Psoas muscle (tissue), 8 donors: ENCODE data around the gene RPUSD1. TPM values are rescaled to one million over a fixed set of nuclear protein-coding genes. Genes with fewer than 3 reads are reported as not detected.

Experiments
- ATAC-seq, 4 donors: fragments of 200-7000 bp; cut with Tn5 transposase; one replicate each; pipeline ENCODE4 v1.9.1; 2020; ENCODE audit warnings: moderate library complexity in 3 of 4, mild to moderate bottlenecking in 2 of 4
- DNase-seq, 2 donors: peaks; one replicate each; pipeline ENCODE4 v3.0.0-alpha.2; 2020
- H3K27ac ChIP-seq: fragments of 200-600 bp; one replicate; pipeline ENCODE4 v1.8.0; 2022
- H3K27me3 ChIP-seq, 3 donors: fragments of 200-600 bp in 1 of 3; one replicate each; pipeline versions ENCODE4 v1.6.1 to v1.8.0; 2013 to 2022; ENCODE audit warnings: low read length in 2 of 3, mild to moderate bottlenecking in 2 of 3, moderate library complexity in 1 of 3; ENCODE audit not compliant: insufficient read depth in 3 of 3
- H3K36me3 ChIP-seq, 2 donors: fragments of 200-600 bp in 1 of 2; one replicate each; pipeline versions ENCODE4 v1.6.1 to v1.8.0; 2013 to 2022; ENCODE audit warnings: low read depth in 1 of 2, mild to moderate bottlenecking in 1 of 2, moderate library complexity in 1 of 2; ENCODE audit not compliant: insufficient read depth in 1 of 2
- H3K4me1 ChIP-seq: fragments of 200-600 bp; one replicate; pipeline ENCODE4 v1.8.0; 2022
- H3K4me3 ChIP-seq: fragments of 200-600 bp; one replicate; pipeline ENCODE4 v1.8.0; 2022; ENCODE audit warnings: mild to moderate bottlenecking
- H3K9me3 ChIP-seq: fragments of 200-600 bp; one replicate; pipeline ENCODE4 v1.8.0; 2022
- CTCF ChIP-seq: fragments of 200-600 bp; IDR thresholded peaks from one replicate; pipeline ENCODE4 v1.8.0; 2022; ENCODE audit warnings: antibody characterized with exemption
- WGBS, 3 donors: extraction: QIAGEN DNeasy Blood & Tissue Kit; methylation state at CpG; one replicate each; pipeline versions ENCODE4 v1.1.6 to v1.1.7; 2013; 5-methylcytosine and 5-hydroxymethylcytosine counted together
- intact Hi-C, 2 donors: fragments of 100-400 bp; cut with DNase I; formaldehyde crosslinking; loops; one replicate each; pipeline versions ENCODE4 v1.11.0 to v1.14.2; 2022
- polyA plus RNA-seq, 3 donors: library from polyadenylated mRNA; stranded (reverse); fragments of 200-250 nt; gene quantifications; one replicate each; pipeline ENCODE4 v1.2.3, GENCODE V29; 2013
- total RNA-seq, 4 donors: library from RNA; stranded (reverse); fragmentation: NEBNext Ultra II Directional in 2 of 4; extraction: Animal tissue kit (Norgen Biotek cat#: 25700) in 2 of 4; gene quantifications; one replicate each; pipeline versions ENCODE4 v1.2.1 to v1.2.4, GENCODE V29; 2021 to 2023
- donor health status: healthy with polysubstance abuse.
- donor health status: DM: no; HTN: no; CAD: no; lungs with moderate emphysema.
- donor health status: Bipolar disorder and iron deficiency.
- donor health status: healthy.
- donor health status: DM: yes; HTN: yes; CAD: no.
- donor health status: DM: no; HTN: no; CAD: no.
- donor health status: DM: no; HTN: no; CAD: no.
- donor health status: DM: yes; HTN: yes; CAD: no.

The RPUSD1 gene
- total and polyA plus RNA-seq, 7 donors = 4.4 to 25.7 (median 10.9) TPM

- peaks cover 0 to 68% (median 42%) of the 10 kb centered on the region in 3 donors for H3K27me3 ChIP-seq
- no peak for ATAC-seq
These were observed 15.5 kb upstream of the RPUSD1 start for GRCh38 chr16:803754-804080.

DNA sequence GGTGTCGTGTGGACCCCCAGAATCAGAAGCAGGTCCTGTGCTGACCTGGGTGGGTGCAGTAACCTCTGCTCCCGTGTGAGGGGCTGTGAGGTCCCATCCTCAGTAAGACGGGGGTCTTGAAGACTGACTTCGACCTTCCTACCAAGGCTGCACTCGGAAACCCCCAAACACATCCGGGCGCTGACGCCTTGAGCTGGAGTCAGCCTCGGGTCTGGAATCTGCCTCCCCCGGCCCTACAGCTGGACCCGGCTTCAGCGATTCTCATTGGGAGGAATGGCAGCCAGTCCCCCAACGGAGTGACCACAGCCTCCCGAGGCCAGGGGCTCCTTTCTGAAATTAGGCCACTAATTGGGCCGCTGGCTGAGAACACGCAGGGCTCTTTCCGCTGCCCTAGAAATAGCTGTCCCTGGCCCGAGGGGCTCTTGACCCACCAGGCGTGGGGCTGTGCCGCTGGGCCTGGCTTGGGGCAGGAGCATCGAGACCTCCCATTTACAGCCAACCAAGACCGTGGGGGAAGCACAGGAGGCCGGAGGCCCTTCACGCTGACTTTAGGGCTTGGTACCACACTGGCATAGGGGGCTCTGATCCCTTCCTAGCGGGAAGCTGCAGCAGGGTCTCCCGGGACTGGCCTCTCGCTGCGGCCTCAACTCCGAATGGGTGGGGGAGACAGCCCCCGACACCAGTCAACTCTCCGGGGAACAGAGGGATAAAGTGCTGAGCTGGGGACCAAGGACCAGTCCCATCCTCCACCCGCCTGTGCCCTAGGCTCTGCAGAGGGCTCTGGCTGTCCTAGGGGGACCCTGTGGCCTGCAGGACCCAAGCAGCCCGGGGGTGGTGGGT lies 15.0 kb upstream of the RPUSD1 start:
- no peak overlapping the region for H3K27ac ChIP-seq
- ATAC-seq = no peak
- peaks cover 0 to 65% (median 39%) of the 10 kb centered on the region in 3 donors for H3K27me3 ChIP-seq
- intact Hi-C loops = no loop called here
- no peak for DNase-seq
- H3K4me1 ChIP-seq = no peaks in the 10 kb centered on the region
- H3K4me3 ChIP-seq = no peak overlapping the region
- no peaks in the 10 kb centered on the region for H3K9me3 ChIP-seq
- 56 to 63% (median 56%) methylated on average over 30 to 33 of the region's 33 CpGs for WGBS, 3 donors
- TF ChIP-seq CTCF = no peak
- no peaks in the 10 kb centered on the region for H3K36me3 ChIP-seq

More at GRCh38 chr16:803754-804080, 15.5 kb upstream of the RPUSD1 start:
- H3K27ac ChIP-seq = no peak overlapping the region
- H3K4me3 ChIP-seq = no peak overlapping the region
- WGBS, 3 donors = 30 to 42% (median 40%) methylated on average over 8 of the region's 8 CpGs
- no peak for TF ChIP-seq CTCF
- no peaks in the 10 kb centered on the region for H3K36me3 ChIP-seq
- DNase-seq = no peak
- no peaks in the 10 kb centered on the region for H3K9me3 ChIP-seq
- intact Hi-C loops = no loop called here
- no peaks in the 10 kb centered on the region for H3K4me1 ChIP-seq

- no peaks in the 10 kb centered on the region for H3K9me3 ChIP-seq
- intact Hi-C loops = no loop called here
- H3K4me1 ChIP-seq = no peaks in the 10 kb centered on the region
- ATAC-seq = no peak
- H3K27me3 ChIP-seq = peaks cover 0 to 68% (median 40%) of the 10 kb centered on the region in 3 donors
- no peak overlapping the region for H3K27ac ChIP-seq
- no peak overlapping the region for H3K4me3 ChIP-seq
- WGBS, 3 donors = 59 to 67% (median 67%) methylated on average over 6 to 7 of the region's 7 CpGs
- no peak for DNase-seq
- no peaks in the 10 kb centered on the region for H3K36me3 ChIP-seq
- TF ChIP-seq CTCF = no peak
These were observed 14.3 kb upstream of the RPUSD1 start for GRCh38 chr16:802461-802860.

DNA sequence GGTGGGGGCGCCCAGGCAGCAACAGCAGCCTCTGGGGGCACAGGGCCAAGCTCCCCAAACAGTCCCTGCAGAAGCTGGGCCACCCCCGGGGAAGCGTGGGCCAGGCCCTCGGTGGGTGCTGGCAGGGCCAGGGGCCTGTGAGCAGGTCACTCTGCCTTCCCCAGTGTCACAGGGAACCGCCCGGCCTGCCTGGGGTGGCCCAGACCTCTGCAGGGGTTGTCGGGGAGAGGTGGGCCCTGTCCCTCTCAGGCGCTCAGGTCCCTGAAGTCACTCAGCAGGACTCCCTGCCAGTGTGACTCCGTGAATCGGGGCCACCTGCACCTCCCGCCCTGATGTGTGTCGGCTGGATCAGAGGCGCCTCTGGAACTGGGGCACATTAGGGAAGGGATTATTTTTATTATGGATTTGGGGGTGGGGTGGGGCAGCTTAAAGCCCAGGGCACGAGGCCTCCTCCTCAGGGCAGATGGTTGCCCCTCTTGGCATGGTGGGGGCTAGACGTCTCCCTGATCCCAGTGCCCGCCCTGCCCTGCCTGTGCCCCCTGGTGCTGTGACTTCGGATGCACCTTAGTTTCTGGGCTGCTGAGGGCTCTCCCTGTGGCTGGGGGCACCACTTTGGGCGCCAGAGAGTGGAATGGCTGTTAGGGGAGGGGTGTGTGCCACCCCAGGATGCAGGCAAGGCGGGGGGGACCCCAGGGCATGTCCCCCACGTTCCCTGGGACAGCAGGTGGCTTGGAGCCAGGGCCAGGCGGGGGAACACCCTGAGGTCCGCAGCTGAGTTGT lies 13.6 kb upstream of the RPUSD1 start:
- no peaks in the 10 kb centered on the region for H3K9me3 ChIP-seq
- H3K4me1 ChIP-seq = no peaks in the 10 kb centered on the region
- intact Hi-C loops = no loop called here
- DNase-seq (no peak), ATAC-seq (no peak)
- H3K4me3 ChIP-seq = no peak overlapping the region
- TF ChIP-seq CTCF = no peak
- H3K36me3 ChIP-seq = no peaks in the 10 kb centered on the region
- 38 to 49% (median 40%) methylated on average over 22 of the region's 22 CpGs for WGBS, 3 donors
- no peak overlapping the region for H3K27ac ChIP-seq
- H3K27me3 ChIP-seq = peaks cover 0 to 62% (median 35%) of the 10 kb centered on the region in 3 donors
